HepG2 (cell line): ENCODE data around the gene KDM5A. TPM values are rescaled to one million over a fixed set of nuclear protein-coding genes. Genes with fewer than 3 reads are reported as not detected.
A peak's percentile ranks its signal among the peaks of the same experiment; 100 is the strongest.

ENCODE experiments used
- BCLAF1 ChIP-seq: fragments of 450-650 bp; IDR thresholded peaks from 2 replicates; pipeline ENCODE4 v1.6.1; 2017; ENCODE audit warnings: mild to moderate bottlenecking
- HNF4A ChIP-seq: sonication (generic); formaldehyde crosslinking; IDR thresholded peaks from 2 replicates; pipeline ENCODE4 v1.4.0; 2020; ENCODE audit warnings: missing genetic modification reagents
- MLLT10 ChIP-seq: sonication (generic); formaldehyde crosslinking; IDR thresholded peaks from 2 replicates; pipeline ENCODE4 v1.4.0; 2020; ENCODE audit warnings: missing genetic modification reagents
- NR3C1 ChIP-seq: sonication (generic); formaldehyde crosslinking; IDR thresholded peaks from 2 replicates; pipeline ENCODE4 v1.4.0; 2020; ENCODE audit warnings: missing genetic modification reagents
- POGK ChIP-seq: sonication (generic); formaldehyde crosslinking; conservative IDR thresholded peaks from 2 replicates; pipeline ENCODE4 v1.8.0; 2022; ENCODE audit warnings: mild to moderate bottlenecking, moderate library complexity, missing genetic modification reagents
- RXRA ChIP-seq: sonication (generic); formaldehyde crosslinking; IDR thresholded peaks from 2 replicates; pipeline ENCODE4 v1.5.1; 2020; ENCODE audit warnings: missing genetic modification reagents
- THAP11 ChIP-seq: IDR thresholded peaks from 2 replicates; pipeline ENCODE4 v1.6.1; 2016; ENCODE audit warnings: missing biosample characterization, missing genetic modification reagents
- THAP9 ChIP-seq: sonication (generic); formaldehyde crosslinking; IDR thresholded peaks from 2 replicates; pipeline ENCODE4; 2020; ENCODE audit warnings: missing genetic modification reagents, mild to moderate bottlenecking, borderline replicate concordance
- ZBTB26 ChIP-seq: IDR thresholded peaks from 2 replicates; pipeline ENCODE4 v1.6.1; 2016; ENCODE audit warnings: missing compliant biosample characterization, missing genetic modification reagents, borderline replicate concordance
- ZNF432 ChIP-seq: sonication (generic); formaldehyde crosslinking; IDR thresholded peaks from 2 replicates; pipeline ENCODE4 v1.5.0; 2020; ENCODE audit warnings: missing genetic modification reagents, mild to moderate bottlenecking, borderline replicate concordance
- polyA plus RNA-seq, 8 experiments: library from polyadenylated mRNA; depleted of rRNA in 3 of 8; stranded (reverse) in 7 of 8; unstranded in 1 of 8; fragments of >200 nt; fragmentation: Illumina TruSeq in 4 of 8; extraction: Trizol in 4 of 8; gene quantifications; 2 replicates each; pipeline versions ENCODE4 v1.2.1 to v1.2.3, GENCODE V29; 2011 to 2016; ENCODE audit warnings: low read depth in 4 of 8, missing spikeins in 1 of 8, mixed read lengths in 1 of 8; ENCODE audit not compliant: insufficient read depth in 1 of 8
- total RNA-seq, 5 experiments: library from RNA; depleted of rRNA; stranded (reverse); fragments of >200 nt; fragmentation: Illumina TruSeq; extraction: Trizol; gene quantifications; 2 replicates each; pipeline ENCODE4 v1.2.3, GENCODE V29; 2016; ENCODE audit warnings: low read depth in 1 of 5
- TF ChIP-seq, protein P1 (sequence below): sonication (generic); formaldehyde crosslinking; IDR thresholded peaks from 2 replicates; pipeline ENCODE4 v1.4.0; 2020; ENCODE audit warnings: missing genetic modification reagents, borderline replicate concordance
- TF ChIP-seq, protein P2 (sequence below): sonication (generic); formaldehyde crosslinking; IDR thresholded peaks from 2 replicates; pipeline ENCODE4 v1.4.0; 2020; ENCODE audit warnings: missing genetic modification reagents

The KDM5A gene
- total and polyA plus RNA-seq, 2 of the 13 experiments (the other 11 are each of a cell fraction or from before 2014, with no cell fraction given): 12.0 to 29.2 TPM

DNA sequence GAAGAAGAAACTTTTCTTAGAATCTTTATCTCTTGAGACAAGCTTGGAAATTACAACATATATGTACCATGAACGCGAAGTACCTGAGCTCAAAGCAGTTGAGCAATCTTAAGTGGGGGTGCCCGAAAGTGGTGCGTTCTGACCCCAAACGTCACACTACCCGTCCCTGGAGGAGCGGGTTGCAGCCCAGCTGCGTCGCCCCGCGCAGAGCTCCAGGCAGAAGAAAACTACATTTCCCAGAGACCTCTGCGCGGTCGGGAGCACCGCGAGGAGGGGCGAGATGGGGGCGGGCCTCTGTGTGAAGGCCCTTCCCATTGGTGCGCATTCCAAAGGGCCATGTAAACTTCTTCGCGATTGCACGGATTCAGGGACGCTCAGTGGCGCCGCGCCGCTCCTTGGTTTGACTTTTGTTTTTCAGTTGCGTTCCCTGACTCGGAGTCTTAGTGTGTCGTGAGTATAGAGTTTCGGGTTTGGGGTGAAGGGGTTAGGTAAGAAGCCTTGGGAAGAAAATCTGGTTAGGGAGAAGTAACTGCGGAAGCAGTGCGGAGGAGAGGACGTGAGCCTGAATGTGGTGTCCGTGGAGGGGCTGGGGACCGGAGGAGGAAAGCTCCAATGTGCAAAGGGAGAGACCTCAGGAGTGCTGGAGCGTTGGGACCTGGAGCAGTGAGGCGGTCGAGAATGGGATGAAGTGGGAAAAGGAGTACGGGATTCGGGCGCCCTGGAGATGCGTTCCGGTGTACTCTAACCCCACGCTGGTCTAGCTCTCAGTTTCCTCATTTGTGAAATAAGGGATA is 12.3 kb upstream of the KDM5A start, which contains the start of gene CCDC77 (continued):
- TF ChIP-seq BCLAF1 (no peak), ZNF432 (no peak), NR3C1 (CRISPR knock-in tag) (no peak), ZBTB26 (CRISPR knock-in tag) (peak; percentile 36), HNF4A (CRISPR knock-in tag) (no peak), THAP9 (CRISPR knock-in tag) (peak; percentile 65; the same call in 1 of the 2 replicates), RXRA (CRISPR knock-in tag) (peak; percentile 52), POGK (CRISPR knock-in tag) (0 out of 2 replicates have a peak, but pooled peaks have one; percentile 51), MLLT10 (CRISPR knock-in tag) (no peak), THAP11 (CRISPR knock-in tag) (peak; percentile 100)
- TF ChIP-seq, protein P1, sequence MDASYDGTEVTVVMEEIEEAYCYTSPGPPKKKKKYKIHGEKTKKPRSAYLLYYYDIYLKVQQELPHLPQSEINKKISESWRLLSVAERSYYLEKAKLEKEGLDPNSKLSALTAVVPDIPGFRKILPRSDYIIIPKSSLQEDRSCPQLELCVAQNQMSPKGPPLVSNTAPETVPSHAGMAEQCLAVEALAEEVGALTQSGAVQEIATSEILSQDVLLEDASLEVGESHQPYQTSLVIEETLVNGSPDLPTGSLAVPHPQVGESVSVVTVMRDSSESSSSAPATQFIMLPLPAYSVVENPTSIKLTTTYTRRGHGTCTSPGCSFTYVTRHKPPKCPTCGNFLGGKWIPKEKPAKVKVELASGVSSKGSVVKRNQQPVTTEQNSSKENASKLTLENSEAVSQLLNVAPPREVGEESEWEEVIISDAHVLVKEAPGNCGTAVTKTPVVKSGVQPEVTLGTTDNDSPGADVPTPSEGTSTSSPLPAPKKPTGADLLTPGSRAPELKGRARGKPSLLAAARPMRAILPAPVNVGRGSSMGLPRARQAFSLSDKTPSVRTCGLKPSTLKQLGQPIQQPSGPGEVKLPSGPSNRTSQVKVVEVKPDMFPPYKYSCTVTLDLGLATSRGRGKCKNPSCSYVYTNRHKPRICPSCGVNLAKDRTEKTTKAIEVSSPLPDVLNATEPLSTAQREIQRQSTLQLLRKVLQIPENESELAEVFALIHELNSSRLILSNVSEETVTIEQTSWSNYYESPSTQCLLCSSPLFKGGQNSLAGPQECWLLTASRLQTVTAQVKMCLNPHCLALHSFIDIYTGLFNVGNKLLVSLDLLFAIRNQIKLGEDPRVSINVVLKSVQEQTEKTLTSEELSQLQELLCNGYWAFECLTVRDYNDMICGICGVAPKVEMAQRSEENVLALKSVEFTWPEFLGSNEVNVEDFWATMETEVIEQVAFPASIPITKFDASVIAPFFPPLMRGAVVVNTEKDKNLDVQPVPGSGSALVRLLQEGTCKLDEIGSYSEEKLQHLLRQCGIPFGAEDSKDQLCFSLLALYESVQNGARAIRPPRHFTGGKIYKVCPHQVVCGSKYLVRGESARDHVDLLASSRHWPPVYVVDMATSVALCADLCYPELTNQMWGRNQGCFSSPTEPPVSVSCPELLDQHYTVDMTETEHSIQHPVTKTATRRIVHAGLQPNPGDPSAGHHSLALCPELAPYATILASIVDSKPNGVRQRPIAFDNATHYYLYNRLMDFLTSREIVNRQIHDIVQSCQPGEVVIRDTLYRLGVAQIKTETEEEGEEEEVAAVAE: peak; percentile 99
- TF ChIP-seq, protein P2, sequence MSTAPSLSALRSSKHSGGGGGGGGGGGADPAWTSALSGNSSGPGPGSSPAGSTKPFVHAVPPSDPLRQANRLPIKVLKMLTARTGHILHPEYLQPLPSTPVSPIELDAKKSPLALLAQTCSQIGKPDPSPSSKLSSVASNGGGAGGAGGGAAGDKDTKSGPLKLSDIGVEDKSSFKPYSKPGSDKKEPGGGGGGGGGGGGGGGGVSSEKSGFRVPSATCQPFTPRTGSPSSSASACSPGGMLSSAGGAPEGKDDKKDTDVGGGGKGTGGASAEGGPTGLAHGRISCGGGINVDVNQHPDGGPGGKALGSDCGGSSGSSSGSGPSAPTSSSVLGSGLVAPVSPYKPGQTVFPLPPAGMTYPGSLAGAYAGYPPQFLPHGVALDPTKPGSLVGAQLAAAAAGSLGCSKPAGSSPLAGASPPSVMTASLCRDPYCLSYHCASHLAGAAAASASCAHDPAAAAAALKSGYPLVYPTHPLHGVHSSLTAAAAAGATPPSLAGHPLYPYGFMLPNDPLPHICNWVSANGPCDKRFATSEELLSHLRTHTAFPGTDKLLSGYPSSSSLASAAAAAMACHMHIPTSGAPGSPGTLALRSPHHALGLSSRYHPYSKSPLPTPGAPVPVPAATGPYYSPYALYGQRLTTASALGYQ (CRISPR knock-in tag): no peak
